Esophagus muscularis mucosa (tissue), 4 donors: ENCODE results near the gene RABEP2. TPM values are rescaled to one million over a fixed set of nuclear protein-coding genes. Genes with fewer than 3 reads are reported as not detected.

Source experiments
- DNase-seq: peaks from one replicate; pipeline ENCODE4 v3.0.0-alpha.2; 2017; ENCODE audit errors: extremely low spot score
- H3K27ac ChIP-seq, 4 donors: fragments of 200-600 bp; sonication (generic); replicated peaks in 1 of 4; 1 replicate in 3 of 4; 2 replicates in 1 of 4; pipeline ENCODE4 v1.5.1; 2016 to 2019; ENCODE audit warnings: mild to moderate bottlenecking in 1 of 4
- H3K27me3 ChIP-seq, 4 donors: fragments of 200-600 bp; sonication (generic); one replicate each; pipeline versions ENCODE4 v1.5.1 to v1.6.0; 2016 to 2019
- H3K36me3 ChIP-seq, 4 donors: fragments of 200-600 bp; sonication (generic); one replicate each; pipeline ENCODE4 v1.5.1; 2016 to 2019
- H3K4me1 ChIP-seq, 4 donors: fragments of 200-600 bp; sonication (generic); one replicate each; pipeline ENCODE4 v1.5.1; 2016 to 2019
- H3K4me3 ChIP-seq, 4 donors: fragments of 200-600 bp; sonication (generic); 1 replicate in 2 of 4; 2 replicates in 2 of 4; pipeline ENCODE4 v1.5.1; 2016 to 2019; ENCODE audit warnings: mild to moderate bottlenecking in 4 of 4, moderate library complexity in 1 of 4
- H3K9me3 ChIP-seq, 4 donors: fragments of 200-600 bp; sonication (generic); 1 replicate in 3 of 4; 2 replicates in 1 of 4; pipeline ENCODE4 v1.5.1; 2016 to 2019
- EP300 ChIP-seq: sonication (generic); formaldehyde crosslinking; IDR thresholded peaks from one replicate; pipeline ENCODE4 v1.6.1; 2017; ENCODE audit warnings: antibody characterized with exemption
- POLR2A ChIP-seq: fragments of 450-650 bp; IDR thresholded peaks from one replicate; pipeline ENCODE4 v1.6.1; 2017; ENCODE audit warnings: antibody characterized with exemption, moderate library complexity, mild to moderate bottlenecking, low read depth
- POLR2AphosphoS5 ChIP-seq, 2 donors: sonication (generic); formaldehyde crosslinking; IDR thresholded peaks; one replicate each; pipeline ENCODE4 v1.6.1; 2017; ENCODE audit warnings: antibody characterized with exemption in 2 of 2
- WGBS: methylation state at CpG from one replicate; pipeline ENCODE4 v1.1.5; 2018; 5-methylcytosine and 5-hydroxymethylcytosine counted together
- intact Hi-C: fragments of 100-400 bp; cut with DNase I; formaldehyde crosslinking; loops from one replicate; pipeline ENCODE4 v1.15.1; 2023
- total RNA-seq, 4 donors: library from RNA; depleted of rRNA; stranded (reverse); fragments of >200 nt; gene quantifications; one replicate each; pipeline versions ENCODE4 v1.1.0 to v1.2.1, GENCODE V29; 2016
- TF ChIP-seq, protein P1 (sequence below), 3 experiments: fragments of 200-600 bp in 2 of 3; fragments of 450-650 bp in 1 of 3; sonication (generic) in 2 of 3; IDR thresholded peaks; one replicate each; pipeline ENCODE4 v1.5.1; 2017 to 2019; ENCODE audit warnings: antibody characterized with exemption in 3 of 3, mild to moderate bottlenecking in 2 of 3, moderate library complexity in 1 of 3

RABEP2 gene
- total RNA-seq, 4 donors from 2014 or later: 15.0 to 27.2 (median 16.7) TPM

DNA sequence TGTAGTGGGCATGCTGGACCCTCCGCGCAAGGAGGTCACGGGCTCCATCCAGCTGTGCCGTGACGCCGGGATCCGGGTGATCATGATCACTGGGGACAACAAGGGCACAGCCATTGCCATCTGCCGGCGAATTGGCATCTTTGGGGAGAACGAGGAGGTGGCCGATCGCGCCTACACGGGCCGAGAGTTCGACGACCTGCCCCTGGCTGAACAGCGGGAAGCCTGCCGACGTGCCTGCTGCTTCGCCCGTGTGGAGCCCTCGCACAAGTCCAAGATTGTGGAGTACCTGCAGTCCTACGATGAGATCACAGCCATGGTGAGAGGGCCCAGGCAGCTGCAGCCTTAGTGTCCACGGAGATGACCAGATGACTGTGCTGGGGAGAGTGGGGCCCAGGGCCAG, 24.4 kb downstream of the RABEP2 start:
- peaks cover 8 to 17% (median 14%) of the 10 kb centered on the region in 4 donors for H3K36me3 ChIP-seq
- TF ChIP-seq POLR2A (no peak), EP300 (no peak), POLR2AphosphoS5 (IDR thresholded peaks at IDR 0.05) (no peak)
- TF ChIP-seq, protein P1, sequence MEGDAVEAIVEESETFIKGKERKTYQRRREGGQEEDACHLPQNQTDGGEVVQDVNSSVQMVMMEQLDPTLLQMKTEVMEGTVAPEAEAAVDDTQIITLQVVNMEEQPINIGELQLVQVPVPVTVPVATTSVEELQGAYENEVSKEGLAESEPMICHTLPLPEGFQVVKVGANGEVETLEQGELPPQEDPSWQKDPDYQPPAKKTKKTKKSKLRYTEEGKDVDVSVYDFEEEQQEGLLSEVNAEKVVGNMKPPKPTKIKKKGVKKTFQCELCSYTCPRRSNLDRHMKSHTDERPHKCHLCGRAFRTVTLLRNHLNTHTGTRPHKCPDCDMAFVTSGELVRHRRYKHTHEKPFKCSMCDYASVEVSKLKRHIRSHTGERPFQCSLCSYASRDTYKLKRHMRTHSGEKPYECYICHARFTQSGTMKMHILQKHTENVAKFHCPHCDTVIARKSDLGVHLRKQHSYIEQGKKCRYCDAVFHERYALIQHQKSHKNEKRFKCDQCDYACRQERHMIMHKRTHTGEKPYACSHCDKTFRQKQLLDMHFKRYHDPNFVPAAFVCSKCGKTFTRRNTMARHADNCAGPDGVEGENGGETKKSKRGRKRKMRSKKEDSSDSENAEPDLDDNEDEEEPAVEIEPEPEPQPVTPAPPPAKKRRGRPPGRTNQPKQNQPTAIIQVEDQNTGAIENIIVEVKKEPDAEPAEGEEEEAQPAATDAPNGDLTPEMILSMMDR (IDR thresholded peaks at IDR 0.05): no peak
- 92% methylated on average over 24 of the region's 25 CpGs for WGBS

DNA sequence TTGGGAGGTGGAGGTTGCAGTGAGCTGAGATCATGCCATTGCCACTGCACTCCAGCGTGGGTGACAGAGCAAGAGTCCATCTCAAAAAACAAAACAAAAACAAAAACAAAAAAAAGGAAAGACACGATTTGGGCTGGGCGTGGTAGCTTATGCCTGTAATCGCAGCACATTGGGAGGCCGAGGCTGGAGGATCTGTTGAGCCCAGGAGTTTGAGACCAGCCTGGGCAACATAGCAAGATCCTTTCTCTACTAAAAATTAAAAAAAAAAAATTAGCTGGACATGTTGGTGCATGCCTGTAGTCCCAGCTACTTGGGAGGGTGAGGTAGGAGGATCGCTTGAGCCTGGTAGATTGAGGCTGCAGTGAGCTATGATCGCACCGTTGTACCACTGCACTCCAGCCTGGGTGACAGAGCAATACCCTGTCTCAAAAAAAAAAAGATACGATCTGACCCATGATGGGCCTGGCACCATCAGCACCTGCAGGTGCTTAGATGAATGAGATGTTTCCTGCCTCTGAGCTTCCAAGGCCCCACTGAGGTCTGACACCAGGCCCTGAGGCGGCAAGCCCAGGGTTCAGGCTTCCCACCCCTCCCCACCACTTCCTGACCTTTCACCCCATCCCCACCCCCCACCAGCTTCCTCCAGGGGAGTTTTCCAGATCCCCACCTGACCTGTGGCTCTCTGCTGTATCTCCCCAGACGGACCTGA, 25.0 kb downstream of the RABEP2 start:
- TF ChIP-seq, protein P1 (IDR thresholded peaks at IDR 0.05): no peak
- no peak for TF ChIP-seq POLR2AphosphoS5 (IDR thresholded peaks at IDR 0.05)
- TF ChIP-seq EP300: no peak
- no peak for TF ChIP-seq POLR2A
- Histone ChIP-seq H3K4me1 (no peaks in the 10 kb centered on the region), H3K9me3 (no peaks in the 10 kb centered on the region), H3K36me3 (peaks cover 2 to 11% (median 9%) of the 10 kb centered on the region in 4 donors), H3K27ac (no peak overlapping the region), H3K27me3 (no peaks in the 10 kb centered on the region), H3K4me3 (no peak overlapping the region)
- 92% methylated on average over 9 of the region's 11 CpGs for WGBS
- DNase-seq: no peak
- intact Hi-C loops: no loop called here

More for the DNA sequence above, 24.4 kb downstream of the RABEP2 start:
- Histone ChIP-seq H3K27me3 (no peaks in the 10 kb centered on the region), H3K27ac (no peak overlapping the region), H3K4me3 (no peak overlapping the region), H3K4me1 (no peaks in the 10 kb centered on the region), H3K9me3 (no peaks in the 10 kb centered on the region)
- intact Hi-C loops: no loop called here
- no peak for DNase-seq

DNA sequence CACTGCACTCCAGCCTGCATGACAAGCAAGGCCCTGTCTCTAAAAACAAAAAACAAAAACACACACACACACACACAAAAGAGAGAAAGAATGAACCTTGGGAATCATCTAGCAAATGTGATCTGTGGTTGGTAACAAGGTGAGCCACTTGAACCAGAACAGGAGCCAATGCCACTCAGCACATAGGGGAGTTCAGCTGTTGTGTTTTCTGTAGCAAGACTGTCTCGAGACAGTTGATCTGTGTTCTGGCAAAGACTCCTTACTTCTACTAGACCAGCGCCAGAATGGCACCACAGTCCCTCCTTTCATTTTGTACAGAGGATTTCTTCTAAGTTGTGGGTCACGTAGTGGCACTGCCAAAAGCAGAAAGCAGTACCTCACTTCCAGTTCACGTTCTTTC, 26.1 kb downstream of the RABEP2 start:
- H3K27me3 ChIP-seq: no peaks in the 10 kb centered on the region
- no peak for DNase-seq
- 86% methylated on average over 4 of the region's 4 CpGs for WGBS
- intact Hi-C loops: no loop called here
- peaks cover 0 to under 1% (median 0%) of the 10 kb centered on the region in 4 donors for H3K36me3 ChIP-seq
- H3K4me3 ChIP-seq: no peak overlapping the region
- H3K9me3 ChIP-seq: no peaks in the 10 kb centered on the region
- H3K4me1 ChIP-seq: no peaks in the 10 kb centered on the region
- no peak for TF ChIP-seq POLR2AphosphoS5 (IDR thresholded peaks at IDR 0.05)
- TF ChIP-seq EP300: no peak
- TF ChIP-seq POLR2A: no peak
- TF ChIP-seq, protein P1 (IDR thresholded peaks at IDR 0.05): no peak
- H3K27ac ChIP-seq: no peak overlapping the region

DNA sequence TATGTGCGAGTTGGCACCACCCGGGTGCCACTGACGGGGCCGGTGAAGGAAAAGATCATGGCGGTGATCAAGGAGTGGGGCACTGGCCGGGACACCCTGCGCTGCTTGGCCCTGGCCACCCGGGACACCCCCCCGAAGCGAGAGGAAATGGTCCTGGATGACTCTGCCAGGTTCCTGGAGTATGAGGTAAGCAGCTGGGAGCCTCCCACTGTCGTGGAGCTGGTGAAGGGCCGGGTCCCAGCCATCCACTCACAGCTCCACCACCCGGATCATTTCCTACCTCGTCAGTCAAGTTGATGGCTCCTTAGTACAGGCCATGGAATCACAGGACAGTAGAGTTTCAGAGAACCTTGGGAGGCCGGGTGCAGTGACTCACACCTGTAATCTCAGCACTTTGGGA, 26.8 kb downstream of the RABEP2 start:
- intact Hi-C loops: no loop called here
- H3K36me3 ChIP-seq: no peaks in the 10 kb centered on the region
- H3K4me1 ChIP-seq: no peaks in the 10 kb centered on the region
- no peak overlapping the region for H3K27ac ChIP-seq
- no peak for TF ChIP-seq EP300
- no peak for TF ChIP-seq POLR2AphosphoS5 (IDR thresholded peaks at IDR 0.05)
- TF ChIP-seq, protein P1 (IDR thresholded peaks at IDR 0.05): no peak
- no peak for TF ChIP-seq POLR2A
- H3K27me3 ChIP-seq: no peaks in the 10 kb centered on the region
- WGBS: 84% methylated on average over 7 of the region's 15 CpGs
- H3K9me3 ChIP-seq: no peaks in the 10 kb centered on the region
- H3K4me3 ChIP-seq: no peak overlapping the region
- no peak for DNase-seq

DNA sequence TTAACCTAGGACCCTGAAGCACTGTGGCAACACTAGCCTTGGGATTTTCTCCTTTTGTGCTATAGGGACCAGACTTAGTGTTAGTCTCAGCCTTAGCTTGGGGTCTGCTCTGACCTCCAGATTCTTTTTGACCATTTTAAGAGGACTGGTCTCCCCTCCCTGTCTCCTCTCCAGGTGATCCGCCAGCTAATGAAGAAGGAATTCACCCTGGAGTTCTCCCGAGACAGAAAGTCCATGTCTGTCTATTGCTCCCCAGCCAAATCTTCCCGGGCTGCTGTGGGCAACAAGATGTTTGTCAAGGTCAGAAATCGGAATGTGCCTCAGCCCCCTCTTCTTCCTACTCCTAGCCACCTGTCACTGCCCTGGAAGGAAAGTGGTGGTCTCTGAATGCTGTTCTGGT, 27.2 kb downstream of the RABEP2 start:
- DNase-seq: no peak
- Histone ChIP-seq H3K27ac (no peak overlapping the region), H3K36me3 (no peaks in the 10 kb centered on the region), H3K4me1 (no peaks in the 10 kb centered on the region), H3K4me3 (no peak overlapping the region), H3K27me3 (no peaks in the 10 kb centered on the region), H3K9me3 (no peaks in the 10 kb centered on the region)
- WGBS: 83% methylated on average over 4 of the region's 4 CpGs
- TF ChIP-seq POLR2A (no peak), POLR2AphosphoS5 (IDR thresholded peaks at IDR 0.05) (no peak), EP300 (no peak)
- TF ChIP-seq, protein P1 (IDR thresholded peaks at IDR 0.05): no peak
- intact Hi-C loops: no loop called here
